ENCODE measurements around the gene SND1. TPM values are rescaled to one million over a fixed set of nuclear protein-coding genes. Genes with fewer than 3 reads are reported as not detected.

Gene SND1
- total and polyA plus RNA-seq, 2 donors = 55.1 to 104 TPM

DNA sequence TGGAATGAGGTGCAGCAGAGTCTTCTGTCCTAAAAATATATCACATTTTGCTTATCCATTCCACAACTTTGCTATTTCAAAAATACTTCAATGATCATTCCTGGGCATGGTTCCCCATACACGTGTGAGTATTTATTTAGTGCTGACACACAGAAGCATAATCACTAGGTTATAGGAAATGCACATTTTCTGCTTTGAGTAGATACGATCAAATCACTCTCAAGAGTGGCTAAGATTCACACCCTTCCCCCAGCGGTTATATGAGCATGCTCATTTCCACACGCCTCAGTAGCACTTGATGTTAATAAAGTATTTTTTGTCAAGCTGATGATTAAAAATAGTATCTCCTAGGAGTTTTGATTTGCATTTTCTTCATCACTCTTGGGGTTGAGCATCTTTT, 472.8 kb downstream of the SND1 start:
- H3K27me3 ChIP-seq (ENCODE audit: control insufficient read depth in 2 of 2, insufficient read depth in 1 of 2, low read length in 1 of 2) = peaks cover 5 to 15% of the 10 kb centered on the region in 2 donors
- WGBS = 36% methylated on average over 4 of the region's 4 CpGs
- no peak overlapping the region for H3K4me3 ChIP-seq (ENCODE audit: low read length in 2 of 2)
- no peak overlapping the region for H3K27ac ChIP-seq (ENCODE audit: low read depth in 1 of 2, low read length in 1 of 2)
- H3K9me3 ChIP-seq (ENCODE audit: control insufficient read depth in 2 of 2, insufficient read depth in 1 of 2, low read length in 1 of 2) = no peaks in the 10 kb centered on the region
- H3K36me3 ChIP-seq (ENCODE audit: control insufficient read depth in 2 of 2, insufficient read depth in 2 of 2, low read length in 1 of 2) = no peaks in the 10 kb centered on the region
- H3K4me1 ChIP-seq (ENCODE audit: control insufficient read depth in 2 of 2, insufficient read depth in 2 of 2, low read length in 2 of 2) = peaks cover 0 to 16% of the 10 kb centered on the region in 2 donors
- DNase-seq (ENCODE audit: low read depth in 6 of 9, low spot score in 9 of 9) = no peak

DNA sequence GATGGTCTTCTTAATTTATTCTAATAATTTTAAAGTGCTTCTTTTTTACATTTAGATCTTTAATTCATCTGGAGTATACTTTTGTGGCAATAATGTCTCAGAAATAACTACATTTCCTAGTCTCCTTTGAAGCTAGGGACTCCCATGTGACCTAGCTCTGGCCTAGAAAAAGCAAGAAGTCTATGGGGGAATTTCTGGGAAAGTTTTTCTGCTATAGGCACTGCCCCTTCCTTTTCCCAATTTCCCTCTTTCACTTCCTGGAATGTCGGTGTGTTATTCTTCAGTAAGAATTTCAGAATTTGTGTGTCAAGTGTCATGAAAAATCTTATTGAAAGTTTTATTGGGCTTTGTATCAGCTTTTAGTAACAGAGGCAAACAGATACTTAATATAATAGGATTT, 473.8 kb downstream of the SND1 start:
- H3K27ac ChIP-seq (ENCODE audit: low read depth in 1 of 2, low read length in 1 of 2) = no peak overlapping the region
- H3K4me1 ChIP-seq (ENCODE audit: control insufficient read depth in 2 of 2, insufficient read depth in 2 of 2, low read length in 2 of 2) = peaks cover 0 to 16% of the 10 kb centered on the region in 2 donors
- no peak for DNase-seq (ENCODE audit: low read depth in 6 of 9, low spot score in 9 of 9)
- 85% methylated on average over 1 of the region's 1 CpG for WGBS
- H3K27me3 ChIP-seq (ENCODE audit: control insufficient read depth in 2 of 2, insufficient read depth in 1 of 2, low read length in 1 of 2) = peaks cover 5 to 25% of the 10 kb centered on the region in 2 donors
- H3K36me3 ChIP-seq (ENCODE audit: control insufficient read depth in 2 of 2, insufficient read depth in 2 of 2, low read length in 1 of 2) = no peaks in the 10 kb centered on the region
- no peak overlapping the region for H3K4me3 ChIP-seq (ENCODE audit: low read length in 2 of 2)
- no peaks in the 10 kb centered on the region for H3K9me3 ChIP-seq (ENCODE audit: control insufficient read depth in 2 of 2, insufficient read depth in 1 of 2, low read length in 1 of 2)

GRCh38 chr7:128128401-128128800, 476.4 kb downstream of the SND1 start:
- H3K27me3 ChIP-seq (ENCODE audit: control insufficient read depth in 2 of 2, insufficient read depth in 1 of 2, low read length in 1 of 2) = peaks cover 12 to 47% of the 10 kb centered on the region in 2 donors
- H3K9me3 ChIP-seq (ENCODE audit: control insufficient read depth in 2 of 2, insufficient read depth in 1 of 2, low read length in 1 of 2) = no peaks in the 10 kb centered on the region
- H3K27ac ChIP-seq (ENCODE audit: low read depth in 1 of 2, low read length in 1 of 2) = no peak overlapping the region
- no peaks in the 10 kb centered on the region for H3K36me3 ChIP-seq (ENCODE audit: control insufficient read depth in 2 of 2, insufficient read depth in 2 of 2, low read length in 1 of 2)
- H3K4me3 ChIP-seq (ENCODE audit: low read length in 2 of 2) = no peak overlapping the region
- no peak for DNase-seq (ENCODE audit: low read depth in 6 of 9, low spot score in 9 of 9)
- H3K4me1 ChIP-seq (ENCODE audit: control insufficient read depth in 2 of 2, insufficient read depth in 2 of 2, low read length in 2 of 2) = no peaks in the 10 kb centered on the region
- 95% methylated on average over 3 of the region's 3 CpGs for WGBS

GRCh38 chr7:128129224-128129864, 477.4 kb downstream of the SND1 start:
- peaks cover 17 to 52% of the 10 kb centered on the region in 2 donors for H3K27me3 ChIP-seq (ENCODE audit: control insufficient read depth in 2 of 2, insufficient read depth in 1 of 2, low read length in 1 of 2)
- no peaks in the 10 kb centered on the region for H3K4me1 ChIP-seq (ENCODE audit: control insufficient read depth in 2 of 2, insufficient read depth in 2 of 2, low read length in 2 of 2)
- H3K9me3 ChIP-seq (ENCODE audit: control insufficient read depth in 2 of 2, insufficient read depth in 1 of 2, low read length in 1 of 2) = no peaks in the 10 kb centered on the region
- 82% methylated on average over 12 of the region's 12 CpGs for WGBS
- H3K36me3 ChIP-seq (ENCODE audit: control insufficient read depth in 2 of 2, insufficient read depth in 2 of 2, low read length in 1 of 2) = no peaks in the 10 kb centered on the region
- DNase-seq (ENCODE audit: low read depth in 6 of 9, low spot score in 9 of 9) = no peak
- H3K27ac ChIP-seq (ENCODE audit: low read depth in 1 of 2, low read length in 1 of 2) = no peak overlapping the region
- no peak overlapping the region for H3K4me3 ChIP-seq (ENCODE audit: low read length in 2 of 2)

GRCh38 chr7:128131115-128131514, 479.1 kb downstream of the SND1 start:
- Histone ChIP-seq H3K9me3 (ENCODE audit: control insufficient read depth in 2 of 2, insufficient read depth in 1 of 2, low read length in 1 of 2) (peaks cover 0 to under 1% of the 10 kb centered on the region in 2 donors), H3K27me3 (ENCODE audit: control insufficient read depth in 2 of 2, insufficient read depth in 1 of 2, low read length in 1 of 2) (peaks cover 26 to 70% of the 10 kb centered on the region in 2 donors), H3K36me3 (ENCODE audit: control insufficient read depth in 2 of 2, insufficient read depth in 2 of 2, low read length in 1 of 2) (no peaks in the 10 kb centered on the region), H3K27ac (ENCODE audit: low read depth in 1 of 2, low read length in 1 of 2) (no peak overlapping the region), H3K4me3 (ENCODE audit: low read length in 2 of 2) (no peak overlapping the region), H3K4me1 (ENCODE audit: control insufficient read depth in 2 of 2, insufficient read depth in 2 of 2, low read length in 2 of 2) (peaks cover 7 to 16% of the 10 kb centered on the region in 2 donors)
- WGBS = 94% methylated on average over 2 of the region's 2 CpGs
- DNase-seq (ENCODE audit: low read depth in 6 of 9, low spot score in 9 of 9) = no peak

DNA sequence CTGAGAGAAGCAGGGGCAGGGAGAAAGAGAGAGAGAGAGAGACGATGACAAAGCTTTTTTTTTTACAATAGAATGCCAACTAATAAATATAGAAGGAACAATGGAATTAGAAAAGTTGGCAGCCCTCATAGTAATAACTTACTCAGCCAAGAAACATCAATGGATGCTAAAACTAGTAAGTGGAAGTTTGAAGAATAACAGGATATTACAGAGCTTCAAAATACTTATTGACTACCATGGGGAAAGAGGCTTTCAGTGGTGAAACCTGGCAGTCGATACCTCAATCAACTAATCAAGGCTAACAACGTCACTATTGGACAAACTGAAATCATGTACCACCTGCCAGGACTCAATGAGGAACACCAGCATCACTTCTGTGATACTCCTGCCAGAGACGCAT, 479.7 kb downstream of the SND1 start:
- no peak overlapping the region for H3K27ac ChIP-seq (ENCODE audit: low read depth in 1 of 2, low read length in 1 of 2)
- H3K27me3 ChIP-seq (ENCODE audit: control insufficient read depth in 2 of 2, insufficient read depth in 1 of 2, low read length in 1 of 2) = peaks cover 30 to 75% of the 10 kb centered on the region in 2 donors
- H3K9me3 ChIP-seq (ENCODE audit: control insufficient read depth in 2 of 2, insufficient read depth in 1 of 2, low read length in 1 of 2) = peaks cover 0 to 5% of the 10 kb centered on the region in 2 donors
- no peak overlapping the region for H3K4me3 ChIP-seq (ENCODE audit: low read length in 2 of 2)
- peaks cover 7 to 19% of the 10 kb centered on the region in 2 donors for H3K4me1 ChIP-seq (ENCODE audit: control insufficient read depth in 2 of 2, insufficient read depth in 2 of 2, low read length in 2 of 2)
- WGBS = 82% methylated on average over 4 of the region's 4 CpGs
- H3K36me3 ChIP-seq (ENCODE audit: control insufficient read depth in 2 of 2, insufficient read depth in 2 of 2, low read length in 1 of 2) = no peaks in the 10 kb centered on the region
- no peak for DNase-seq (ENCODE audit: low read depth in 6 of 9, low spot score in 9 of 9)

GRCh38 chr7:128132426-128133069, 480.6 kb downstream of the SND1 start:
- H3K4me3 ChIP-seq (ENCODE audit: low read length in 2 of 2) = no peak overlapping the region
- H3K4me1 ChIP-seq (ENCODE audit: control insufficient read depth in 2 of 2, insufficient read depth in 2 of 2, low read length in 2 of 2) = peaks cover 7 to 21% of the 10 kb centered on the region in 2 donors
- no peaks in the 10 kb centered on the region for H3K36me3 ChIP-seq (ENCODE audit: control insufficient read depth in 2 of 2, insufficient read depth in 2 of 2, low read length in 1 of 2)
- H3K27me3 ChIP-seq (ENCODE audit: control insufficient read depth in 2 of 2, insufficient read depth in 1 of 2, low read length in 1 of 2) = peaks cover 37 to 81% of the 10 kb centered on the region in 2 donors
- H3K9me3 ChIP-seq (ENCODE audit: control insufficient read depth in 2 of 2, insufficient read depth in 1 of 2, low read length in 1 of 2) = peaks cover 0 to 5% of the 10 kb centered on the region in 2 donors
- 61% methylated on average over 9 of the region's 9 CpGs for WGBS
- H3K27ac ChIP-seq (ENCODE audit: low read depth in 1 of 2, low read length in 1 of 2) = no peak overlapping the region
- no peak for DNase-seq (ENCODE audit: low read depth in 6 of 9, low spot score in 9 of 9)

DNA sequence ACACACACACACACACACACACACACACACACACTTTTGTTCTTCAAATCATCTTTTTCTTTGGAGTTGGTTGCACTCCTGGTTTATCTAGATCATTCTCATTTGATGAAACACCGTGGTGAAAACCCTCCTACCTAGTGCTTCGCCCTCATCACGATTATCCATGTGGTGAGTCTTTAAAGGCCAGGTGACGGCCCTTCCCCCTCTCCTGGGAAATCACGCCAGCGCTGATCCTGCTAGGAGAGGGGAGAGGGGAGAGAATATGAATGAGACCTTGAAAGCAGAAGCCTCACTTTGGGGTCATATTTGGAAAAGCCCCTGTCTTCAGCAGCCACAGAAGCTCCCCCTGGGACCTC, 483.1 kb downstream of the SND1 start:
- no peak overlapping the region for H3K27ac ChIP-seq (ENCODE audit: low read depth in 1 of 2, low read length in 1 of 2)

GRCh38 chr7:128135515-128136214, 483.7 kb downstream of the SND1 start:
- Histone ChIP-seq H3K27ac (ENCODE audit: low read depth in 1 of 2, low read length in 1 of 2) (no peak overlapping the region), H3K36me3 (ENCODE audit: control insufficient read depth in 2 of 2, insufficient read depth in 2 of 2, low read length in 1 of 2) (no peaks in the 10 kb centered on the region), H3K4me3 (ENCODE audit: low read length in 2 of 2) (peak overlapping the region; percentile 42 to 52), H3K4me1 (ENCODE audit: control insufficient read depth in 2 of 2, insufficient read depth in 2 of 2, low read length in 2 of 2) (peaks cover 7 to 21% of the 10 kb centered on the region in 2 donors), H3K9me3 (ENCODE audit: control insufficient read depth in 2 of 2, insufficient read depth in 1 of 2, low read length in 1 of 2) (peaks cover 0 to 5% of the 10 kb centered on the region in 2 donors), H3K27me3 (ENCODE audit: control insufficient read depth in 2 of 2, insufficient read depth in 1 of 2, low read length in 1 of 2) (peaks cover 39 to 87% of the 10 kb centered on the region in 2 donors)
- peak in 5 of 9 donors; percentile 38 to 67 (median 47) for DNase-seq (ENCODE audit: low read depth in 6 of 9, low spot score in 9 of 9)
- under 1% methylated on average over 57 of the region's 57 CpGs for WGBS

More for the DNA sequence above, 483.1 kb downstream of the SND1 start:
- H3K4me3 ChIP-seq (ENCODE audit: low read length in 2 of 2) = no peak overlapping the region
- 10% methylated on average over 6 of the region's 6 CpGs for WGBS
- H3K36me3 ChIP-seq (ENCODE audit: control insufficient read depth in 2 of 2, insufficient read depth in 2 of 2, low read length in 1 of 2) = no peaks in the 10 kb centered on the region
- peaks cover 7 to 21% of the 10 kb centered on the region in 2 donors for H3K4me1 ChIP-seq (ENCODE audit: control insufficient read depth in 2 of 2, insufficient read depth in 2 of 2, low read length in 2 of 2)
- H3K9me3 ChIP-seq (ENCODE audit: control insufficient read depth in 2 of 2, insufficient read depth in 1 of 2, low read length in 1 of 2) = peaks cover 0 to 5% of the 10 kb centered on the region in 2 donors
- no peak for DNase-seq (ENCODE audit: low read depth in 6 of 9, low spot score in 9 of 9)
- peaks cover 39 to 90% of the 10 kb centered on the region in 2 donors for H3K27me3 ChIP-seq (ENCODE audit: control insufficient read depth in 2 of 2, insufficient read depth in 1 of 2, low read length in 1 of 2)

Measured in thymus (tissue), 11 donors.